GM08714 (cell line): ENCODE results near the gene XYLT1.

ENCODE experiments used
- H3K4me3 ChIP-seq: fragments of 200-500 bp; sonication (Bioruptor generic); 2 replicates; pipeline ENCODE4 v1.5.1; 2014; ENCODE audit warnings: mild to moderate bottlenecking, low read length, inconsistent platforms
- ZNF274 ChIP-seq: IDR thresholded peaks from 2 replicates; pipeline ENCODE4 v1.6.1; 2012; ENCODE audit warnings: mild to moderate bottlenecking, low read depth, low read length

The XYLT1 gene

DNA sequence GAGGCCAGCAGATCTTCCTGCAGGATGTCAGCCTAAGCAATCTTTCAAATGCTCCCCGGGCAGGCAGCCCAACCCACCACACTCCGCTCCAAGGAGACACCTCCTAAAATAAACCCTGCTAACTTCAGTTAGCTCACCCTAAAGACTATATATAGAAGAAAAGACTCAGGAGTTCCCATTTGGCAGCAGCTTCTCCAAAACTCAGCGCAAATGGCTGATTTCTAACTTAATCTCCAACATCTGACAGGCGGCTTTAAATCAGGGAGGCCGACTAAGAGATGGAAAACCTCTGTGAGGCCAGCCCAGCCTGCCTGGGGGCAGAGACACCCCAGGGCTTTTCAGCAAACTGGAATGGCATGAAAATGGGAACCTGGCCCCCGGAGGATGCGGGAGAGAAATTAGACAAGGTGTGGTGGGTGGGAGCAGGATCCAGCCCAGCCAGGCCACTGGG lies 91.6 kb downstream of the XYLT1 start:
- H3K4me3 ChIP-seq, result no peak overlapping the region
- TF ChIP-seq ZNF274, result no peak

DNA sequence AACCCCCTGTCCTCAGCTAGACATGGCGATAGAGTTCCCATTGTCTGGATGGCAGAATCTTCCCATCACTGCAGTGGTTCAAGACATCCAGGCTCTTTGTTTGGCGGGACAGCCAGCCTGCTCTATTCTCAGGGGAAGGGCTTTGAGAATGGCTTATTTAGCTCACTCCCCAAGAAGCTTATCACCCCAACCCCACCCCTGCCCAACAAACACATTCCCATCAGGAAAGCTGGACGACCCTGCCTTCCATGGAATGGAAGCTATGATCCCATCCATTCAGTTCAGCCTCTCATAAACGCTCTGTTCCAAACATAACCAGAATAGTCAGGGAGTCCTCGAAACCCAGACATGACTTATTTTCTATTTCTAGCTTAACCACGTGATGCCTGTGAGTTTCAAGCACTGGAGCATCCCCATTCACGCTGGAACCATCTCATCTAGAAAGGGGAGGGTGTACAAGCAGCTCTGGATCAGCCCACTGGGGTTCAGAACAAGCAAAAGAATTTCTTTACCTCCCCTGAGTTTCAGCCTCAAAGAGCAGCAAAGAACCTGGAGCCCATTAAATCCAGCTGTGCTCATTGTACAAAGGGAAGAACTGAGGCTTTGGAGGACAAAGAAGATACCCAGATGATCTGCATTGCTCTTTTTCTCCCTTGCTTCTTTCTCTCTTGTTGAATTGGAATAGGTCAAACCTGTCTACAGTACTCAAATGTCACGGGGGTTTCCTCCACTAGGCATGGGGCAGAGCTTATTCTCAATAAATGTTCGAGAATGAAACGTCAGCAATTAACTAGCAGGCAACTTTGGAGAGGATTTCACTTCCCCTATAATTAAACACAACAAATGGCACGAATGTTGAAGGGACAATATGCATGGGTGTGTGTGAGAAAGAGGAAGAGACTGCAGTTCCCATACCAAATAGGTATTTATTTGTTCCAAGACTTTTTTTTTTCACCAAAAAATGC lies 93.1 kb downstream of the XYLT1 start:
- TF ChIP-seq ZNF274, result no peak
- H3K4me3 ChIP-seq, result no peak overlapping the region; the same call in 1 of the 2 replicates

DNA sequence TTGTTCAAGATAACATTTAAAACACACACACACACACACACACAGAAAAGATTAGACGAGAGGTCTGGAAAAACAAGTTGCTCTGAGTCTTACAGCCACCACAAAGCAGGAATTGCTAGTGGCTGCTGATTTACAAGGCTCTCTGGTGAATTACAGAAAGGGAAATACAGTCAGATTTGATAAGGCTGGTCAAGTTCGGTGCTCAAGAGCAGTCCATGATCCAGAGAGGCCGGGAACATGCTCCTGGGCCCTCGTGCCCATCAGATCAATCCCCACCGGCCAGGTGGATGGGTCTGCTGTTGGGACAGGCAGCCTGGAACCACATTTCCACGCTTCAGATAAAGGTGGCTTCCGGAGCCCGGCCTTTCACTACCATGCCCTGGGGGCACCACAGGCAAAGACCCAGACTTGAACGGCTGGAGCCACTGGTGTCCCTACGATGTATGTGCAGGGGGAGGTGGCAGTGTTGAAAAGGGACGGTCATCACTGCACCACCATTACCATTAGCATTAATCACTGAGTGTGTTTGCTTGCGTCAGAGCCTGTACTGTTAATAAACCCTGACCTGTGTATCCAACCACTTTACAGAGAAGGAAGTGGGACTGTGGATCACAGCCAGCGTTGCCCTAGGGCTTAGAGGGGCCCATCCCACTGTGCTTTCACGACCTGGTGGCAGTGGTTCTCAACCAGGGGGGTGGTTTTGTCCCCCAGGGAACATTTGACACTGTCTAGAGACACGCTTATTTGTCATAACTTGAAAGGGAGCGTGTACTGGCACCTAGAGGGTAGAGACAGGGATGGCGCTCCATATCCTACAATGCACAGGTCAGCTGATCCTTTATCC lies 95.1 kb downstream of the XYLT1 start:
- H3K4me3 ChIP-seq, result no peak overlapping the region
- TF ChIP-seq ZNF274, result no peak

DNA sequence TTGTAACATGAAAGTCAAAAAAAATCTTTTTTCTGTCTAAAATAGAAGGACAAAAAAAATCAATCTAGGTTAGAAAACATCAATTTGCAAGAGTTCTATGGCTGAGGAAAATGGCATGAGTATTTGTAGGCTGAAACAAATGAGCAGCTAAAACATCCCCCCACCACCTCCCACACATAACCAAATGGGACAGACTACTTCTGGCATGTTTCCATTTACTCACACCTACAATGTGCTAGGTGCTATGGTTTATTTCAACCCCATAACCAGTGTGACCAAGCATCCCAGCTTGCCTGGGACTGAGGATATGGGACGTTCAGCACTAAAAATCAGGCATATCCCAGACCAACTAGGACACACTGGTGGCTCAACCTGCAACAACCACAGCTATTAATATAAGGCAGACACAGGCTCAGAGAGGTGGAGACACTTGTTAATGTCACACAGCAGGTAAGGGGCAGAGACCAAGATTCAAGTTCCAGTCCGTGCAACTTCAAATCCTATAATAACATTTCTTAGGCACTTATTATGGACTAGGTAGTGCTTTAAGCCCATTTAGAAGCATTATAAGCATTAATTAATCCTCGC lies 96.0 kb downstream of the XYLT1 start:
- no peak overlapping the region for H3K4me3 ChIP-seq
- TF ChIP-seq ZNF274, result no peak

DNA sequence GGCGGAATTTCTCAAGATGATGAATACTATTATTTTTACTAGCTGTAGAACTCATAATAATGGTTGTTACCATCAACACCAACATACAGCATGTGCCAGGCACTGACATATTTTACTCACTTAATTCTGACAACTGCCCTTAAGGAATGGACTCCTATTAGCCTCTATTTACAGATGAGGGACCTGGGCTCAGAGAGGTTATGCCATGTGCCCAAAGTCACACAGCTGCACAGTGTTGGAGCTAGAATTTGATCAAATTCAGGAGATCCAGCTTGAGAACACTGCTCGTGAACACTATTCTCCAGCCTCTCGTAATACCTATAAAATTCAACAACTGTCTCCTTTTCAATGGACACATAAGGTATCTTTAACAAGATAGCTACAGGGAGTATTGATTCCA lies 97.2 kb downstream of the XYLT1 start:
- no peak overlapping the region for H3K4me3 ChIP-seq
- no peak for TF ChIP-seq ZNF274

DNA sequence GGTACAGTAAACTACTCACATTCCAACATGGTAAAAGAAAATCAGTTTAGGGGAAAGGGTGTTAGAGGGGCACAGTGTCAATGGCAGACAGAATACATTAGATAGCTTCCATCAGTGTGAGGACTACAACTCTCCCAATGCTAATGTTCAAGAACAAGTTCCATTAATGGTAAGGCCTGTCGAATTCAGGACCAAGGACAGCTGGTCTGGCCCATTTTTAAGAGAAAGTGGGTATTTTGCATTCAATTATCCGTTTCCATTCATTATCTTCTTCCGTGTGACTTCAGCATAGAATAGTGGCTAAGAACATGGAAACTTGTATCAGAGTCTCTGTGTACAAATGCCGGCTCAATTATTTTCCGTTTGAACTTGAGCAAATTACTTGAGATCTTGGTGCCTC lies 98.4 kb downstream of the XYLT1 start:
- TF ChIP-seq ZNF274, result no peak
- no peak overlapping the region for H3K4me3 ChIP-seq

DNA sequence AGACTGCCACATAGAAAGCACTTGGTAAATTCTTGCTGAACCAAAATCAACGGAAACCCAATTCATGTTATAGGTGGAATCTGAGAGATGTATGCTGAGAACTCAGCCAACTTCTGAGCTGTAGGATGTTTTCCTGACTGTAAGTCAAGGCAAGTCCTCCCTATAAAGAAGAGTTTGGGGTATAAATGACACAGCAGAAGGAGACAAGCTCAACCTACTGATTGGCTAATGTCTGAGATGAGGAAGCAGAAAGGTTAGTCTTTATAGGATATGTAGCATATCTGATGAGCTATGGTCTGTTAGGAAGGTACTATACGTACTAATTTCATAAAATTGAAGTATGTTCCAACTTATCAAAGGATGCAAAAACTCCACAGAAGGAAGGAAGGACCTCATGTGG lies 99.5 kb downstream of the XYLT1 start:
- TF ChIP-seq ZNF274, result no peak
- no peak overlapping the region for H3K4me3 ChIP-seq

DNA sequence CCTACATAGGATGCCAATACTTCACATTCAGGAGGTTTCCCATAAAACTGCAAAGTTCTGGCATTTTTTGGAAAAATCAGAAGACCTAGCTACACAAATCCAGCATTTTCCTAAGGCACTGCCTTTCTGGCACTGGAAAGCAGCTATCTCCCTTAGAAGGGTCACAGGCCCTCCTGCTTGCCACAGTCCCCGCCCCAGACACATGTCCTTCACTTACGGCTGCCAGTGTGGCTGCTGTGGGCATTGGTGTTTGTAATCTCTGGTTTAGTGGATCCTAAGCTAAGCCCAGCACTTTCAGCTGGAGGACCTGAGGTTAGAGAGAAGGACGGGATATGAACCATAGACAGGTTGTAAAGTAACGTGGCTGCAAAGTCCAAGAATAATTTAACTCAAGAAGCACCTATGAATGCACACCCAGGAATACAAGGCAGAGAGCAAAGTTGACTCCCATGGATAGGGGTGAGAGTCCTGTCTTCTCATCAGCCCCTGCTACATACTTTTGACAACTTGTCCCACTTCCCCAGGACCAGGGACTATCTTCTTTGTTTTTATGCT lies 100.0 kb downstream of the XYLT1 start:
- no peak overlapping the region for H3K4me3 ChIP-seq
- no peak for TF ChIP-seq ZNF274

DNA sequence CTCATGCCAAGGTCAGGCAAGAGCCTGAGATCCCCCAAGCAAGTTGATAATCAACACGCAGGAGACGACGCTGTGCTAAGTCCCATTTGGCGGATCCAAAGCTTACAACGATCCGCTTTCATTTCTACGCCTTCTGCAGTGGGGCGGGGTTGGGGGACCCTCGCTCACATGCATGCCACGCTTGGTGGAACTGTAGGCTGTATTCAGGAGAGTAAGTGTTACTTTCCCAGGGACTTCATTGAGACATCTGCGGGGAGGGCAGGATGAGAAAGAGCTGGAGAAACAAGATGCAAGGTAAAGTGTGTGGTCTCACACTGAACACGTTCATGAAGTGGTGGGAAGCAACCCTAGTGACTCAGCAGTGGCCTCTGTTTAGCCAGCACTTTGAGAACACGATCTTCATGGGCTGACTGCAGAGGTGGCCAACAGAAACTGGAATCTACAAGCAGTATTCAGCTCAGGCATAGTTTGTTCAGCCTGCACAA lies 100.5 kb downstream of the XYLT1 start:
- TF ChIP-seq ZNF274, result no peak
- no peak overlapping the region for H3K4me3 ChIP-seq

DNA sequence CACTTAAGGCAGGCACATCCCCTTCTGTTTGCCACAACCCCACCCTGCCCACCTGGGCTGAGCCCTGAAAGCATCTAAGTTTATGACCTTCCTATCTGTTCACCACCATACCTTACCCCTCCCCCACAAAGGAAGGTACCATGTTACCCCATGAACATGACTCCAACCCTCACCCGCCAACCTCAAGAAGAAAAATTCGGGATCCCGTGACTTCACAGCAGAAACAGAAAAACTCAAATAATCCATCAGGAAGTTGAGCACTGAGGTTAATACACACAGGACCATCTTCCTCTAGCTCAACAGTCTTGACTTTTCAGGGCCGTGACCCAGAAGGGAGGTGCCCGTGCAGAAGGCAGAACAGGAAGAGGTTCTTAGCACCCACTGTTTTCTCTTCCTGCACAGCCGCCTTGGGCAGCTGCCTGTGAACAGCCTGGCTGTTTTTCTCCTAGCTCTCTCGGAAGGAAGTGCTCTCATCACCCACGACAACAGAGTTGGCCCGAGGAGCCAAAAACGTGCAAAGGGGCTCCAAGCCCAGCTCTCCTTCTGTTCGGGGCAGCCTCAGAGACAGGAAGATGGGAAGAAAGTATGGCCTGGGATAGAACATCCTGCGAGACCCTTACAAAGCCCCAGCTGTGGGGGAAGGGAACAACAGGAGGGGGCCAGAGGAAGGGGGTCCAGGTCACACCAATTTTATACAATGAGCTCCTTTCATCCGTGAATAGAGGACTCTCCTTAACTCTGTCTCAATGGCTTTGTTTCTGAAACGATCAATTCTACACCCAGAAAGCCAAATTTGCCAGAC lies 101.1 kb downstream of the XYLT1 start:
- no peak for TF ChIP-seq ZNF274
- H3K4me3 ChIP-seq, result peak overlapping the region; percentile 23; the same call in 1 of the 2 replicates

DNA sequence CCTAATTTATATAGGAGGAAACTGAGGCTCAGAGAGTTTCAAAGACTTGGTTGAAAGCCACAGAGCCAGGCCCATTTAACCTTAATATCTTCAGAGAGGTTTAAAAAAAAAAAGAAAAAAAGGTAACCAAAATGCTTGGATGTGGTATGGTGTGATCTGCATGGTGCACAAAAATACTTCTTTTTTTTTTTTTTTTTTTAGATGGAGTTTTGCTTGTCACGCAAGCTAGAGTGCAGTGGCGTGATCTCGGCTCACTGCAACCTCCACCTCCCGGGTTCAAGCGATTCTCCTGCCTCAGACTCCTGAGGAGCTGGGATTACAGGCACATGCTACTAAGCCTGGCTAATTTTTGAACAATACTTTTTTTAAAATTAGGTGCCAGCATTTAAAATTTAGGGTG lies 101.8 kb downstream of the XYLT1 start:
- H3K4me3 ChIP-seq, result peak overlapping the region; percentile 23; the same call in 1 of the 2 replicates
- no peak for TF ChIP-seq ZNF274

DNA sequence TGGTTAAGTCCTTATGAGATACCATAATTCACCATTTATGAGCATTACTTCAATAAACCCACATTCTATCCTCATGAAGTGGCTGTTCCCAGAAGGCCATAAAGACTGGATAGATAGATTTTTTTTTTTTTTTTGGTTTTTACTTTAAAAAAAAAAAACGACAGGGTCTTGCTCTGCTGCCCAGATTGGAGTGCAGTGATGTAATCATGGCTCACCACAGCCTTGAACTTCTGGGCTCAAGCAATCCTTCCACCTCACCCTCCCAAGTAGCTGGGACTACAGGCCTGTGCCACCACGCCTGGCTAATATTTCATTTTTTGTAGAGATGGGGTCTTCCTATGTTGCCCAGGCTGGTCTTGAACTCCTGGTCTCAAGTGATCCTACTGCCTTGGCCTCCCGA lies 102.3 kb downstream of the XYLT1 start:
- no peak overlapping the region for H3K4me3 ChIP-seq
- no peak for TF ChIP-seq ZNF274

DNA sequence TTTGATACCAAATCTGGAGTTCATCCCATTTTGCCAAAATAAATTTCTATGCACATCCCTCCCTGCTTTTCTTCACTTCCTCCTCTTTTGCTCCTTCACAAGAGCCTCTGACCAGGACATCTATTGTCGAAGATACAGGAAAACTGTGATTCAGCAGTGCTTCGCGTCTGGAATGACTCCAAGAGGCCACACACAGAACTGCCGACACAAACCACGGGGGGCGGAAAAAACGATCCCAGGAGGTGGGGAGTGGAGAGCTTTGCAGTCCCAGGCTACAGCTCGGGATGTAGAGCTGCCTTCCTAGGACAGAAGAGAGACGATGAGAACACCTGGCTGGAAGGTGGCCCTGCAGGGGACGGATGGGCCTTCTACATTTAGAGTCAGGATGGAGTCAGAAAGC lies 102.8 kb downstream of the XYLT1 start:
- no peak overlapping the region for H3K4me3 ChIP-seq
- no peak for TF ChIP-seq ZNF274
